ENCODE measurements around the gene SSB.

DNA sequence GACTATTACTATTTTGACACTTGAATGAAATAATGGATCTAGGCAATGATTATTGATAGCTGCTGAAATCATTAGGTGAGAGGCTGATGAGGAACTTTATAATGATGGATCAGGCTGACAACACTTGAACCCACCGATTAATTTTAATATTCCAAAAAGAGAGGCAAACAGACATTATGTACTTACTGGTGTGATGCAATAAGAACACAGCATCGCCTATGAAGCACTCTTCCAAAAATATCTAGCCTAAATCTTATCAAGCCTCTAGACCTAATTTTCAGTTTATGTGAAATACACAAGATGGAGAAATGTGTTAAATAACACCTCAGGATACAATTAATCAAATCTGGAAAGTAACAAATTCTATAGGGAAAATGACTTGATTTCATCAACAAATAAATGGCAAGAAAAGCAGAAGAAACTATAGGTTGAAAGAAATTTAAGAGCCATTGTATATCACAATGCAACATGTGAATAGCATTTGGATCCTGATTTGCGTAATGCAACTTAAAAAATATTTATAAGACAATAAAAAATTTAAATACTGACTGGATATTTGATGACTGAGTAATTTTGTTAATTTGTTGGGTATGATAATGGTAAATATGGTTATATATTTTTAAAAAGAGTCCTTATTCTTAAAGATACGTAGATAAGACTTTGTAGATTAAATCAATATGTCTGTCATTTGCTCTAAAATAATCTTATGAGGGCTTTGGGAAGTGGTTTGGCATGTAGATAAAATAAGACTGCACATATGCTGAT, 17.2 kb upstream of the SSB start:
- no peak for TF ChIP-seq GATA2 (IDR thresholded peaks at IDR 0.05; ENCODE audit: low read depth, low read length)
- no peak for TF ChIP-seq GATA3 (IDR thresholded peaks at IDR 0.05; ENCODE audit: low read depth, low read length)

Data from SH-SY5Y (cell line).